T1000 (cell line): ENCODE data around the gene RNF150.
"Not testable (repeated sequence)": the region's sequence is repeated elsewhere in the genome, so short reads cannot be mapped to it uniquely, and the experiment has no call there.

Source experiments
- DNase-seq: peaks from one replicate; lab custom pipeline; 2025; ENCODE audit warnings: mixed read lengths; lab: John Stamatoyannopoulos, UW

The RNF150 gene

GRCh38 chr4:141075553-141075952 is 57.7 kb downstream of the RNF150 start:
- DNase-seq = no peak

DNA sequence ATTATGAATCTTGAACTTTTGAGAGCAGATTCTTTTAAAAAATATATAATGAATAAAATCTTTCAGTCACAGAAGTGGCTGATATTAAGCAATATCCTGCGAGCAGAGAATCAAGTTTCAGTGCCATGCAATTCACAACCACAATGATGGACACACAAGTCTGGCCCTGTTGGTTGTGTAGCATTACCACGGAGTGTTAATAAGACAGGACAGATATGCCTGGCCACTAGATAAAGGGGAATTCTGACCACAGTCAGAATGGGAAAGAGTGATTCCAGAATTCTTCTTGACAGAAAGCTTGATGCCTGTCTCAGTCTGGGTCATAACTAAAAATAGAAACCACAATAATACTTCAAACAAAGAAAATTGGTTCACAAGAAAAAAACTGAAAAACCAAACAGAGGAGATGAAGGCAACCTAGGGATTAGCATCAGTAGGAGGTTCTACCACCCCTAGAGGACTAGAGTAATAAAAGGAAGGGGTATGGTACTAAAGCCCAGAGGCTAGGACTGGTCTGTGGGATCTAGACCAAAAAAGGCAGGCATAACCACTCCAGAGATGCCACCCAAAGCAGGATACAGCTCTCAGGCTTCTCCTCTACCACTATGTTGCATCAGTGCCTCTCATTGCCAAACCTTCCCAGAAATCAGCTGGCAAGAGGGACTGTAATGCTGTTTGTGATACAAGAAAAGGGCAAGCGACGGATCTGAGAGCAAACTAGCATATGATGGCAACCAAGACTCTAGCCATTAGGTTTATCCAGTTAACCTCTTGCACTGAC is 59.0 kb downstream of the RNF150 start:
- no peak for DNase-seq

DNA sequence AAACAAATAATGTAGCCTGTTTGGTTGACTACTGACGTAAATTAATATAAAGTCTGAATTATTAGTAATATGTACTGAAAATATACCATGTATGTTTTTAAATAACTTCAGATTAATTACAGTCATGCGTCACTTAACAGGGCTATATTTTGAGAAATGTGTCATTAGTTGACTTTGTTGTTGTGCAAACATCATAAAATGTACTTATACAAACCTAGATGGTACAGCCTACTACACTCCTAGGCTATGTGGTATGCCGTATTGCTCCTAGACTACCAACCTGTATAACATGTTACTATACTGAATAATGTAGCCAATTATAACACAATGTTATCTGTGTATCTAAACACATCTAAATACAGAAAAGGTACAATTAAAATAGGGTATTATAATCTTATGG is 66.6 kb downstream of the RNF150 start:
- no peak for DNase-seq

DNA sequence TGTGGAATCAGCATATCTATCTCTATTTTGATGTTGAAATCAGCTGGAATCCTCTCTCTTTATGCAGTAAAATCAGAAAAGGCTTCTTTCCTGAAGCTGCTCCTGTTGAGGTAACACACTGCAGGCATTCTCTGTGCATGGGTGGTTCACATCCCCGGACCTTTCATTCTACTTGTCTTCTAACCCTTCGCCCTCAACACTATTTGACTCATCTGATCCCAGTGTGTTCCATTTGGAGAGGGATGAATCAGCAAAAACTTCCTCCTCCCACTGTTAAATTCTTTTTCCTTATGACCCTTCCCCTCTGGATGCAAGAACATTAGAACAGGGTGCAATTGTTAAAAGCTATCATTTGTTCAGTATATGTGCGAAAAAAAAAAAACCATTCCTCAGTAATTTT is 67.4 kb downstream of the RNF150 start:
- no peak for DNase-seq

GRCh38 chr4:141062651-141063050 is 70.6 kb downstream of the RNF150 start:
- DNase-seq = no peak

DNA sequence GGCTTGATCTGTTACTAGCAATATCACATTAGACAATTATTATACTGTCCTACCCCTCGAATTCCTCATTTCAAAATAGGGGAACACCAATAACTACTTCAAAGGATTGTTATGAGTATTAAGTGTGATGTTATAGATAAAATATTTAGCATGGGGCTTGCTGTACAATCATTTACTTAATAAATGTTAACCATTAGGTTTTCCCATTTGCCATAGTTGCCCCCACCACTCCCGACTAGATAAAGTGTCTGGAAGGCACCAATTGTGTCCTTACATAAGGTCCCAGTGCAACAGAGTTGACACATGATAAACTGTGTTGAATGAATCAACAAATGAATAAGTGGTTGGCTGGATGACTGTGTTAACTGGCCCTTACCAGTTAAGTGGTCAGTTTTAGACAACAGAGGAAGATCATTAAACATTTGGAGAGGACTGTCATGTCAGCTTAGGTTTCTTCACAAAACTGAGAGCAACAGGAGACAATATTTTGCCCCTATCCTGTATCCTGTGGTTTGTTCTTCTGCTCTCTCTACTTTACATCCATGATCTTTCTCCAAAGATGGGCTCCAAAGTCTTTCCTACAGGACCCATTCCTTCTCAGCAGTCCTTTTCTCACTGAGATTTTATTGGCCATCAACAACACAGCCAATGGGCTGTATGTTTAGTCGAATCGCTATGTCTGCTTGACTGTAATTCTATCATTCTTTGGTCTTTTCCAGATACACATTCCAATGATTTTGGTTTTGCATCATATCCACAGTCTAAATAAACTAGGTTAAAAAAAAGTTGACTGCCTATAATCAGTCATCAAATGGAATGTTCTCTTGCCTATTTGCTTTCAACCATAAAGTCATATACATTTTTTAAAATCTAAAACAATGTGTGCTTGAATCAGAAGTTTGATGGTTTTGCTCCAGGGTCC is 74.4 kb downstream of the RNF150 start:
- DNase-seq = no peak

DNA sequence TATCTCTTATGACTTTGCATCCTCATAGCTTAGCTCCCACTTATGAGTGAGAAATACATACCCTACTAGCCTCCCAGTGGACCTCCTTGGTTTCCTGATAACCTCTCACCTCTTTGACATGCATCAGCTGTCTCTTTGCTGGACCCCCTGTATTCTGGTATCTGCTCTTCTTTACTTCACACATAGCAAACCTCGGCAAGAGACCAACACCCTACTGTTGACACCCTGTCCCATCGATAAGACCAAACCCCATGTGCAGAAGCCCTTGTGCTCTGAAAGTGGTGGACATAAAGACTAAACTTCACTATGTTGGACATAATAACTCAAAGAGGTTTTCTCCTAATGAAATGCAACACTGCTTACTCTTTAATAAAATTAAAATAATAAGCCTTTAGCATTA is 75.7 kb downstream of the RNF150 start:
- DNase-seq = no peak

DNA sequence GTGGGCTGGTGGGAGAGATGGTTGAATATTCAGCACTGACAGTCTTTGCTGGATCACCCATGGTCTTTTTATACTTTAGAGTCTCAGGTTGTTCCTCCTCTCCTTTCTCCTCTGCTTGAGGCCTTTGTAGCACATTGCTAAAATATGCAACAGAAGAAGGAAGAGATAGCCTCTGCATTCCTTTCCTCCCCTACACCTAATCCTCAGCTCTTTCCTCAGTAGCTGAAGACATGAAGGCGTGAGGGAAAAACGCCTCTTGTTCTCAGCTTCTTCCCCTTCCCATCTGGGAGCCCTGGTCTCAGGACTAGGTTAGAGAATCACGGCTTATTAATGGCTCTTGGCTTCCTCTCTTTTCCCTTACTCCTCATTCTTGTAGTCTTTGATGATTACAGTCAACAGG is 76.8 kb downstream of the RNF150 start:
- DNase-seq = no peak

DNA sequence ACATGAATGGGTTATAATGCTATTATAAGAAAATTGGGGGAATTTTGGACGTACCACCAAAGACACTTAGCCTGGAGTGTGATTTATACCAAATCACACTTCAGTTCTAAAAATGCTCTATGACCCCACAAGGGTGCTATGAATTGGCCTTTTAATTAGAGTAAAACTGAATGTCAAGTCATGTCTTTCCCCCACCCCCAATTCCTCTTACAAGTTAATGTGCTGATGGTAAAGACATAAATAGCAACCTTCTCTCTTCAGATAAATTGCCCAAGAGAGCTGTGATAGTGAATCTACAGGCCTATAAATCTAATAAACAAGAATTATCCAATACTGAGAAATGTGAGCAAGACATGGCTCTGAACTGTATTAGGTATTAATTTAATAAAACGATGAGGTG is 78.8 kb downstream of the RNF150 start:
- no peak for DNase-seq

DNA sequence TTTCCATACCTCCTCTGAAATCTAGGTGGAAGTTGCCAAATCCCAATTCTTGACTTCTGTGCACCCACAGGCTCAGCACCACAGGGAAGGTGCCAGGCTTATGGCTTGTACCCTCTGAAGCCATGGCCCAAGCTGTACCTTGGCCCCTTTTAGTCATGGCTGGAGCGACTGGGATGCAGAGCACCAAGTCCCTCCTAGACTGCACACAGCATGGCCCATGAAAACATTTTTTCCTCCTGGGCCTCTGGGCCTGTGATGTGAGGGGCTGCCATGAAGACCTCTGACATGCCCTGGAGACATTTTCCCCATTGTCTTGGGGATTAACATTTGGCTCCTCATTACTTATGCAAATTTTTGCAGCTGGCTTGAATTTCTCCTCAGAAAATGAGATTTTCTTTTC is 82.3 kb downstream of the RNF150 start:
- DNase-seq = not testable (repeated sequence)

DNA sequence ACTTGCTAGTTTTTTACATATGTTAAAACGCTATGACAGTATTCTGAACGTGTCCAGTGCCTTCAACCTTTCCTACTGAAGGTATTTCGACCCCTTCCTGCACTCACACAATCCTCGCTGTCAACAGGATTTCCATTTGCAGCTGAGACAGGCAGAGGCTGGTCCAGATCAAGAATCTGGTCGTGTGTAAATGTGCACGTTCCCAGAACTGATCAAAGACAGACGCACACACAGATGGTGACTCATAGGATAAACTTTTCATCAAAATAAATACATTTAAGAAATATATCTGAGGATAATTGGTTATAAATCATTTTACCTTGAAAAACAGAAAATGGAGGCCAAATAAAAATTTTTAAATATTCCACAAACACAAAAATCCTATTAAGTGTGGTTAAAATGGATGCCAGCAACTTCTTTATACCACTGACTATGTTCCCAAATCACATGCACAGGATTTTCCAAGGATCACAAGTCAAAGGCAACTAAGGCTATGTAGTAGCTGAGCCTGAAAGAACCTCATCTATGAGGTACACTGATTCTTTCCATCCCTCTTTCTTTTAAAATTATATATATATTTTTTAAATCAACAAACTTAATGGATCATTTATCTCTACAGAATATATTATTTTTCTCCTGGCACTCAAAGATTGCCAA is 85.9 kb downstream of the RNF150 start:
- DNase-seq = no peak

DNA sequence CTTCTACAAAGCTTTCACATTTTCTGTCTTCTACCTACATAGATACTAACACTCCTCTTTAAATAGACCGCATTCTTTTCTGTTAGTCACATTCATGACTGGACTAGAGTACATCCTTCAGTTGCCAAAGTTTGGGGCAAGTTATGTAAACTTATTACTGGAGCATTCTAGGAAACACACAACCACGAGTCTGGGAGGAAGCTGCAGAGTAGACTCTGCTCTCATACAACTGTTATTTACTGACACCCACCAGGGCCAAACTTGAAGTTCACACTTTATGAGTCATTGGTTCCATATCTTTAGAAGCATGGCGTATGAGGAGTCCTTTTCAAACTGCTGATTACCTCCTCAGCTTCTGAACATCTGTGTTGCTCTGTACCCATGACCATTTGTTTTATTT is 87.0 kb downstream of the RNF150 start:
- no peak for DNase-seq

DNA sequence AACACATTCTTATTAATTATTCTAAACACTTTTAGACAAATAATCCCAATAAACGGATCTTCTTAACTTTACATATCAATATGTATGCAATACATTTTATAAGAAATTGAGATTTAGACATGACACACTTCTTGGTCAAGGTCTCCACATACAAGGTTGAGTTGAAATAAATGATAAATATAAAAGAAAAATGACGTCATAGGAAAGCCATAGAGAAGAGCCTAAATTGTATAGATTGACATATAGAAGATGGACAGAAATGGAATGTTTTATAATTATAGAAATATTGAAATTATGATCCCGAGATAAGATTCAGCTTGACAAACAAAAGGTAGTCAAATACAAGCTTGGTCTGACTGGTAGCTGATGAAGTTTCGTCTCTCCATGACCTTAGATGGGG is 87.4 kb downstream of the RNF150 start:
- no peak for DNase-seq

DNA sequence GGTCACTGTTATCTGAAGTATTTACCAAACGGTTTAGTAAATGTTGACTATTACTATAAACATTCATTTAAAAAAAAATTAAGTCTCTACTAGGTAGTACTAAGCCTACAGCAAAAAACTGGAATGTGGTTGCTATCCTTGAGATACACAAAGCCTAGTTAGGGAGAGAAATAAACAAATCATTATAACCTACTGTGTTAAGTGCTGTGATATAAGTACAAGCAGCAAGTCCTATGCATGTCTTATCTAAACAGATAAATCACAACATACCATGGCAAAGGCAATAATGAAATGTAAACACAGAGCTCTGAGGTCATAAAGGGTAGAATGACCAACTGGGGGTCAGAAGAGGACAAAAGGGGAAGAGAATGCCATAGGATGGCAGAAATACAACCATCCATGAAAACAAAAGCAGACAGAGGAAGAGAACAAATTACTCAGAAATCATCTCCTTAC is 92.2 kb downstream of the RNF150 start:
- DNase-seq = no peak

- no peak for DNase-seq
These were observed 94.1 kb downstream of the RNF150 start for GRCh38 chr4:141039156-141039555.

DNA sequence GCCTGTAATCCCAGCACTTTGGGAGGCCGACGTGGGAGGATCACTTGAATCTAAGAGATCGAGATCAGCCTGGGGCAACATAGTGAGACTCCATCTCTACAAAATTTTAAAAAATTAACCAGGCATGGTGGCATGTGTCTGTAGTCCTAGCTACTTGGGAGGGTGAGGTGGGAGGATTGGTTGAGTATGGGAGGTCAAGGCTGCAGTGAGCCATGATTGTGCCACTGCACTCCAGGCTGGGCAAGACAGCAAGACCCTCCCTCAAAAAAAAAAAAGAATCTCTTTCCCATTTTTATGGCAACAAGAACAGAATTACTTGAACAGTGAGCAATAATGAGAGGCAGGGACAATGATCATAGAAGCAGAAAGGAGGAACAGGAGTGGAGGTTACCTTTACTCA is 94.8 kb downstream of the RNF150 start:
- no peak for DNase-seq

- no peak for DNase-seq
These were observed 95.8 kb downstream of the RNF150 start for GRCh38 chr4:141037446-141037845.

- DNase-seq = no peak
These were observed 96.5 kb downstream of the RNF150 start for GRCh38 chr4:141036786-141037185.

DNA sequence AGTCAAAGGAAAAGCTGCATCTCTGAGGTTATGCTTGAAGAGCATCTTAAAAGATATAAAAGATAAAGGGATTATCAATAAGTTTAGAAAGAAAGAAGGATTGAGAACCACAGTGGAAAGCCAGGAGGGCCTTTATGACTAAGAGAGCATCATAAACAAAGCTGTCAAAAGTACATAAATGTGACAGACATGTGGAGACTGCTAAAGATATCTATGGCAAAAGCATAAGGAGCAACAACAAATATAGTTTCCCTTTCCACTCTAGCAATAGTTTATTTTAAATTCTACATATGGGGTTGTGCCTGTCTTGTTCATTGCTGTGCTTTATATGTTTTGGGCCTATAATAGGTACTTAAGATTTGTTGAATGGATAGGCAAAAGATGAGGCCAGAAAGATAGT is 97.3 kb downstream of the RNF150 start:
- DNase-seq = no peak

DNA sequence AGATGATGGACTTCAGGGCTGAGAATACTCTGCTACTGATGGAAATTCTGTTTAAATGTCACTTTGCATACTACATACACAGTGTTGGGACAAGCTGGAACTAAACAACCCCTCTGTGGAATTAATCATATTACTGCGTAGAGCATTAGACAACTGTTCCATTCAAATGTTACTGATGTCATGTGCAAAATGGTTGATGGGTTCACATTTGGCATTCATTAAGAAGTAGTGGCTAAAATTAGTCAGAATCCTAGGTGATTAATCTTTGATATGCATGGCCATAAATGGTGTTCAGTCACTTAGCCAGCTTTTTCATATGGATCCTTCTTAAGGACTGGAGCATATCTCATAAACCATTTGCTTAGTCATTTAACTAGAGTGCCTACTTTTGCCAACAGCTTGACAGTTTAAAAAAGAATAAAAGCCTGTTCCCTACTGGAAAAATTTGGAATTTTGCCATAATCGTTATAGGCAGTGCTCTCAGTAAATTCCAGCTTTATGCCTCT is 105.2 kb downstream of the RNF150 start:
- no peak for DNase-seq

DNA sequence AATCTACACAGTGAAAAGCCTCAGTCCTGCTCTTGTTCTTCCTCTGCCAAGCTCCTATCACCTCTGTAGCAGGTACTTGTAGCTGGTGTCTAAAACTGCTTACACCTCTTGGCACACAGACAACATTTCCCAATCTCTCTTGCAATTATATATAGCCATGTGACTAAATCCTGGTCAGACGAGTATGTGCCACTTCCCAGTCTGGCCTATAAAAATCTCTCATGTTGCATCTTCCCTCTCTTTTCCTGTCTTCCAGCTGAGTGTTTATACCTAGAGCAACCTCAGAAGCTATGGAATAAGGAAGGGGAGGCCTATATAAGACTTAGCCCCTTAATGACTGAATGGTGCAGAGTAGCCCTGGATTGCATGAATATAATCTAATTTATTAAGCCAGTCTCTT is 105.8 kb downstream of the RNF150 start:
- no peak for DNase-seq

DNA sequence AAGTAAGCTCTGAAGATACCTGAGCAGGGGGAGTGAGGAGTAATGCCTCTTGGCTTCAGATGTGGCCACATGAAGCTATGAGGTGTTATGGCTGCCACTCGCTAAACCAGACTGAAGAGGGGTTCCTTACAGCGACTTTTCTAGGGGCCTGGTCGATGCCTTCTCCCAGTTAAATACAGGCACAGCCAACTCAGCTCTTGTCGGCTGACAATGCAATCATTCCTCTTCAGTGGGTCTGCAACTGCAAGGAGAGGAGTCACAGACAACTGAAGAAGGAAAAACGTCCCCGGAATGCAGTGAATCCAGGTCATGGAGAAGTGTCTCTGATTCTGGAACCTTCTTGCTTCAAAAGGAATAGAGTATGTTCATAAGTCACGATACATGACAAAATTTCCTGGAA is 106.4 kb downstream of the RNF150 start:
- no peak for DNase-seq
